Lung (tissue), 12 donors: ENCODE results near the gene ZSCAN16. TPM values are rescaled to one million over a fixed set of nuclear protein-coding genes. Genes with fewer than 3 reads are reported as not detected.
A peak's percentile ranks its signal among the peaks of the same experiment; 100 is the strongest.

ENCODE experiments used
- ATAC-seq: fragments of 200-7000 bp; cut with Tn5 transposase; one replicate; pipeline ENCODE4 v1.9.1; 2020; ENCODE audit warnings: moderate number of reproducible peaks; ENCODE audit not compliant: insufficient read depth, low FRiP score
- DNase-seq, 3 donors: peaks; one replicate each; pipeline ENCODE4 v3.0.0-alpha.2; 2013 to 2017
- H3K27ac ChIP-seq, 2 donors: one replicate each; pipeline ENCODE4 v1.5.1; 2013; ENCODE audit warnings: mild to moderate bottlenecking in 2 of 2, moderate library complexity in 2 of 2, control low read depth in 1 of 2, inconsistent platforms in 1 of 2, low read depth in 1 of 2, low read length in 1 of 2
- H3K27me3 ChIP-seq, 3 donors: one replicate each; pipeline ENCODE4 v1.5.1; 2013; ENCODE audit warnings: low read length in 2 of 3; ENCODE audit not compliant: control insufficient read depth in 3 of 3, insufficient read depth in 3 of 3
- H3K36me3 ChIP-seq, 4 donors: one replicate each; pipeline ENCODE4 v1.5.1; 2013; ENCODE audit warnings: low read length in 4 of 4, mild to moderate bottlenecking in 1 of 4, moderate library complexity in 1 of 4; ENCODE audit not compliant: control insufficient read depth in 4 of 4, insufficient read depth in 4 of 4
- H3K4me1 ChIP-seq, 5 donors: one replicate each; pipeline ENCODE4 v1.5.1; 2013; ENCODE audit warnings: low read length in 5 of 5, mild to moderate bottlenecking in 2 of 5, moderate library complexity in 1 of 5; ENCODE audit not compliant: control insufficient read depth in 5 of 5, insufficient read depth in 5 of 5
- H3K4me3 ChIP-seq: one replicate; pipeline ENCODE4 v1.5.1; 2013; ENCODE audit warnings: mild to moderate bottlenecking, control low read depth, moderate library complexity
- H3K9ac ChIP-seq, 2 donors: one replicate each; pipeline ENCODE4 v1.5.1; 2013; ENCODE audit warnings: low read length in 2 of 2, control low read depth in 1 of 2; ENCODE audit not compliant: insufficient read depth in 1 of 2
- H3K9me3 ChIP-seq, 4 donors: one replicate each; pipeline ENCODE4 v1.5.1; 2013; ENCODE audit warnings: low read length in 3 of 4, mild to moderate bottlenecking in 1 of 4, moderate library complexity in 1 of 4; ENCODE audit not compliant: control insufficient read depth in 4 of 4, insufficient read depth in 3 of 4
- WGBS, 2 donors: extraction: QIAGEN DNeasy Blood & Tissue Kit; methylation state at CpG; one replicate each; pipeline ENCODE4 v1.1.7; 2013; 5-methylcytosine and 5-hydroxymethylcytosine counted together
- polyA plus RNA-seq, 2 donors: library from polyadenylated mRNA; stranded (reverse); fragments of 200-250 nt; gene quantifications; one replicate each; pipeline ENCODE4 v1.2.1, GENCODE V29; 2013
- total RNA-seq, 2 donors: library from RNA; depleted of rRNA in 1 of 2; stranded (reverse); fragments of >200 nt in 1 of 2; gene quantifications; one replicate each; pipeline ENCODE4 v1.2.1, GENCODE V29; 2014 to 2021
- TF ChIP-seq, protein P1 (sequence below): IDR thresholded peaks from 2 replicates; pipeline ENCODE4 v1.5.1; 2012; ENCODE audit warnings: mild to moderate bottlenecking; ENCODE audit errors: control extremely low read depth, extremely low read depth
- donor health status: control.
- donor health status: control.
- donor health status: Bipolar disorder and iron deficiency.
- donor health status: healthy.
- donor health status: DM: yes; HTN: yes; CAD: no.

ZSCAN16 gene
- total and polyA plus RNA-seq, 4 donors: 4.5 to 10.2 (median 6.1) TPM

DNA sequence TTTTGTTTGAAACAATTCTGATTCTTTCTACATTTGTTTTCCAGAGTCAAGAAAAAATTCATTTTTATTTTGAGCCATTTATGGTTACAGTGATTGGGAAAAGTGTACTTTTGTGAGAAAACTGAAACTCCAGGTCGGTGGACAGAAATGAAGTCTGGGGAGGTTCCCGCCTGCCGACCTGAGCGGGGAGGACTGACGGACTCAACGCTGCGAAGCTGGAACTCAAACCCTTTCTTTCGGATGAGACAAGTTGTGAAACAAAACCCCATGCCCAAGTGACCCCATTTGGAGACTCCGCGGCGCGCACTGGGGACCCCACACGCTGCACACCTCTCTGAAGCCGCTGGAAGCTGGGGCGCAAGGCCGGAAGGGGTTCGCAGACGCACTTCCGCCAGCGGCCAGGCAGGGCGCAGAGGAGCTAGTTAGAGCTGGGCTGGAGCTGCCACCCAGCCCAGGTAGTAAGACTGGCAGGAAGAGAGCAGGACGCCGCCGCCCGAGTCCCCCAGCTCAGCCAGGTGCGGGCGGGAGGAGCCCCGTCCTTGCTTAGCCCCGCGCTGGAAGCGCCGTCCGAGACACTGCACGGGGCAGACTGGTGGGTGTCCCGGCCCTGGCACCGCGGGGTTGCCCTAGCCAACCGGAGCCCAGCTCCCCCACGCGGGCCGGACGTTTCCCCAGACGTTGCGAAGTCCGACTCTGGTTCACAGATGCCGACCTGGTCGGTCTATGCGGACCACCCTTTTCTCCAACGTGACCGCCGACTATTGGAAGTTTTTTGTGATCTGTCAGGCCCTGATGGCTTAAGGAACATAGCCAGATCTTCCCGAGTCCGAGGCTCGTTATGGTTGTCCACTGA lies 19.8 kb upstream of the ZSCAN16 start:
- Histone ChIP-seq H3K27me3 (no peaks in the 10 kb centered on the region), H3K36me3 (no peaks in the 10 kb centered on the region), H3K4me3 (peak overlapping the region; percentile 78), H3K9me3 (peaks cover 0 to 2% (median 0%) of the 10 kb centered on the region in 4 donors), H3K9ac (peak overlapping the region; percentile 60 to 87), H3K27ac (peak overlapping the region; percentile 74 to 96), H3K4me1 (peaks cover 0 to 2% (median 0%) of the 10 kb centered on the region in 5 donors)
- DNase-seq (peak; percentile 79 to 92 (median 87)), ATAC-seq (peak; percentile 99)
- TF ChIP-seq, protein P1, sequence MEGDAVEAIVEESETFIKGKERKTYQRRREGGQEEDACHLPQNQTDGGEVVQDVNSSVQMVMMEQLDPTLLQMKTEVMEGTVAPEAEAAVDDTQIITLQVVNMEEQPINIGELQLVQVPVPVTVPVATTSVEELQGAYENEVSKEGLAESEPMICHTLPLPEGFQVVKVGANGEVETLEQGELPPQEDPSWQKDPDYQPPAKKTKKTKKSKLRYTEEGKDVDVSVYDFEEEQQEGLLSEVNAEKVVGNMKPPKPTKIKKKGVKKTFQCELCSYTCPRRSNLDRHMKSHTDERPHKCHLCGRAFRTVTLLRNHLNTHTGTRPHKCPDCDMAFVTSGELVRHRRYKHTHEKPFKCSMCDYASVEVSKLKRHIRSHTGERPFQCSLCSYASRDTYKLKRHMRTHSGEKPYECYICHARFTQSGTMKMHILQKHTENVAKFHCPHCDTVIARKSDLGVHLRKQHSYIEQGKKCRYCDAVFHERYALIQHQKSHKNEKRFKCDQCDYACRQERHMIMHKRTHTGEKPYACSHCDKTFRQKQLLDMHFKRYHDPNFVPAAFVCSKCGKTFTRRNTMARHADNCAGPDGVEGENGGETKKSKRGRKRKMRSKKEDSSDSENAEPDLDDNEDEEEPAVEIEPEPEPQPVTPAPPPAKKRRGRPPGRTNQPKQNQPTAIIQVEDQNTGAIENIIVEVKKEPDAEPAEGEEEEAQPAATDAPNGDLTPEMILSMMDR: peak; percentile 41
- WGBS, 2 donors: 0 to 1% methylated on average over 54 of the region's 54 CpGs

DNA sequence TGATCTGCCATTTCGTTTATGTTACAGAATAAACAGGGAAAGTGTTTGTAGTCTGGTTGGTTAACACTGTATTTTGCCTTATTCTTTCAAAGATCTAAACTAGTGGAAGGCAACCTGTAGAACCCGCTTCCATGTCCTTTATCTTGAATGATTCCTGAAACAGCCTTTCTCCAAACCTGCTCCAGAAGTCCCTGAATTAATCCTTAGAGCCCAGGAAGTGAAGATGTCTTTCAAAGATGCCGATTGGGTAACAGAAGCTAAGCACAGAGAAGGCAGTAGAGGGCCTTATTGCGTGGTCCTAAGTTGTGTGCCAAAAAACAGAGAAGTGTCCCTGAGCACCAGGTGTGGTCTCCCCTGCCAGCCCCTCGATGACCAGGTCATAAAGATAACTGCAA lies 19.2 kb upstream of the ZSCAN16 start:
- DNase-seq (peak in 1 of 3 donors; percentile 38), ATAC-seq (no peak)
- 20 to 31% methylated on average over 5 of the region's 5 CpGs for WGBS, 2 donors
- no peaks in the 10 kb centered on the region for H3K36me3 ChIP-seq
- TF ChIP-seq, protein P1: no peak
- peak overlapping the region; percentile 74 to 96 for H3K27ac ChIP-seq
- H3K9me3 ChIP-seq: peaks cover 0 to 2% (median 0%) of the 10 kb centered on the region in 4 donors
- peaks cover 0 to 2% (median 0%) of the 10 kb centered on the region in 5 donors for H3K4me1 ChIP-seq
- peaks cover 0 to under 1% (median 0%) of the 10 kb centered on the region in 3 donors for H3K27me3 ChIP-seq
- peak overlapping the region; percentile 60 to 87 for H3K9ac ChIP-seq
- H3K4me3 ChIP-seq: peak overlapping the region; percentile 78

DNA sequence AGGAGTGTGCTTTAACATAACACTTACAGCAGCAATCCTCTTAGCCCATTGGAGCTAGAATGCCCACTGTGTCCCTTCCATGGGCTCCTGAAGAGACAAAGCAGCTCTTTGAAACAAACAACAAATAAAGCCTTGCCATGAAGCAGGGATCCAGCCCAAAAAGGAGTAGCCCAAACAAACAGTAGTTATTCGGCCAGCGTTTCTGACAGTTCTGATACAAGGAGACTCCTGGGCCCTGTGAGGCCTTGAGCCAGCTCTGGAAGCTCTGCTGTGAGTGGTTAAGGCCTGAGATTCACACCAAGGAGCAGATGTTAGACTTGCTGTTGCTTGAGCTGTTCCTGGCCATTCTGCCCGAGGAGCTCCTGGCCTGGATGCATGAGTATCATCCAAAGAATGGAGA lies 16.9 kb upstream of the ZSCAN16 start:
- peaks cover 0 to 2% (median 0%) of the 10 kb centered on the region in 4 donors for H3K9me3 ChIP-seq
- H3K27me3 ChIP-seq: peaks cover 0 to 3% (median 0%) of the 10 kb centered on the region in 3 donors
- ATAC-seq (no peak), DNase-seq (no peak)
- H3K4me3 ChIP-seq: no peak overlapping the region
- H3K4me1 ChIP-seq: peaks cover 0 to 2% (median 0%) of the 10 kb centered on the region in 5 donors
- TF ChIP-seq, protein P1: no peak
- H3K36me3 ChIP-seq: no peaks in the 10 kb centered on the region
- H3K27ac ChIP-seq: no peak overlapping the region
- WGBS, 2 donors: 85 to 92% methylated on average over 3 of the region's 3 CpGs
- no peak overlapping the region for H3K9ac ChIP-seq
